Glutamatergic neuron (in vitro differentiated cells): Measurements from ENCODE around the gene CPNE1. TPM values are rescaled to one million over a fixed set of nuclear protein-coding genes. Genes with fewer than 3 reads are reported as not detected.

Experiments
- DNase-seq: peaks from one replicate; pipeline ENCODE4 v3.0.0; 2022
- H3K27ac Mint-ChIP-seq: one replicate; pipeline ENCODE4 v1.8.0; 2020; ENCODE audit warnings: mild to moderate bottlenecking, mixed read lengths, inconsistent platforms; ENCODE audit not compliant: unreplicated experiment
- H3K27me3 Mint-ChIP-seq: one replicate; pipeline ENCODE4 v1.8.0; 2020; ENCODE audit warnings: mild to moderate bottlenecking, moderate library complexity, mixed read lengths, inconsistent platforms; ENCODE audit not compliant: unreplicated experiment
- H3K36me3 Mint-ChIP-seq: one replicate; pipeline ENCODE4 v1.8.0; 2020; ENCODE audit warnings: mild to moderate bottlenecking, mixed read lengths, inconsistent platforms; ENCODE audit not compliant: unreplicated experiment
- H3K4me1 Mint-ChIP-seq: one replicate; pipeline ENCODE4 v1.8.0; 2020; ENCODE audit warnings: mild to moderate bottlenecking, low read depth, mixed read lengths, inconsistent platforms; ENCODE audit not compliant: unreplicated experiment
- H3K4me3 Mint-ChIP-seq: one replicate; pipeline ENCODE4 v1.8.0; 2020; ENCODE audit warnings: mild to moderate bottlenecking, mixed read lengths, inconsistent platforms; ENCODE audit not compliant: unreplicated experiment
- H3K9me3 Mint-ChIP-seq: one replicate; pipeline ENCODE4 v1.8.0; 2020; ENCODE audit warnings: mild to moderate bottlenecking, moderate library complexity, mixed read lengths, inconsistent platforms; ENCODE audit not compliant: unreplicated experiment
- CTCF ChIP-seq: fragments of 200-600 bp; sonication (generic); IDR thresholded peaks from one replicate; pipeline ENCODE4 v1.5.0; 2021; ENCODE audit not compliant: partially characterized antibody, unreplicated experiment
- total RNA-seq: library from RNA; stranded (reverse); fragmentation: NEBNext Ultra II Directional; extraction: Animal tissue kit (Norgen Biotek cat#: 25700); gene quantifications from one replicate; pipeline ENCODE4 v1.2.1, GENCODE V29; 2021; ENCODE audit not compliant: unreplicated experiment

Gene CPNE1
- total RNA-seq, 1 donor from 2014 or later, result 327 TPM

GRCh38 chr20:35595456-35595855 lies 69.2 kb downstream of the CPNE1 start:
- Mint-ChIP-seq H3K36me3 (no peaks in the 10 kb centered on the region), H3K9me3 (peaks cover 8% of the 10 kb centered on the region), H3K27ac (no peak overlapping the region), H3K27me3 (peaks cover 2% of the 10 kb centered on the region), H3K4me3 (no peak overlapping the region), H3K4me1 (peaks cover 4% of the 10 kb centered on the region)
- no peak for DNase-seq
- no peak for TF ChIP-seq CTCF

- Mint-ChIP-seq H3K4me1 (no peaks in the 10 kb centered on the region), H3K9me3 (peaks cover 2% of the 10 kb centered on the region), H3K36me3 (no peaks in the 10 kb centered on the region), H3K4me3 (no peak overlapping the region), H3K27ac (no peak overlapping the region), H3K27me3 (no peaks in the 10 kb centered on the region)
- no peak for TF ChIP-seq CTCF
- DNase-seq, result no peak
Observed at GRCh38 chr20:35592339-35592974, 72.2 kb downstream of the CPNE1 start.

GRCh38 chr20:35588397-35588796 lies 76.3 kb downstream of the CPNE1 start:
- Mint-ChIP-seq H3K9me3 (no peaks in the 10 kb centered on the region), H3K27me3 (peaks cover 5% of the 10 kb centered on the region), H3K4me3 (no peak overlapping the region), H3K36me3 (no peaks in the 10 kb centered on the region), H3K27ac (no peak overlapping the region), H3K4me1 (no peaks in the 10 kb centered on the region)
- no peak for DNase-seq
- TF ChIP-seq CTCF, result no peak

- H3K27ac Mint-ChIP-seq, result no peak overlapping the region
- DNase-seq, result no peak
- H3K4me1 Mint-ChIP-seq, result no peaks in the 10 kb centered on the region
- H3K9me3 Mint-ChIP-seq, result peaks cover under 1% of the 10 kb centered on the region
- no peaks in the 10 kb centered on the region for H3K36me3 Mint-ChIP-seq
- H3K27me3 Mint-ChIP-seq, result peaks cover 5% of the 10 kb centered on the region
- H3K4me3 Mint-ChIP-seq, result no peak overlapping the region
- TF ChIP-seq CTCF, result no peak
Observed at GRCh38 chr20:35587436-35587835, 77.3 kb downstream of the CPNE1 start.

- DNase-seq, result no peak
- Mint-ChIP-seq H3K27ac (no peak overlapping the region), H3K27me3 (peaks cover 5% of the 10 kb centered on the region), H3K4me3 (no peak overlapping the region), H3K36me3 (no peaks in the 10 kb centered on the region), H3K4me1 (no peaks in the 10 kb centered on the region), H3K9me3 (peaks cover 3% of the 10 kb centered on the region)
- no peak for TF ChIP-seq CTCF
Observed at GRCh38 chr20:35586751-35587425, 77.8 kb downstream of the CPNE1 start.
